Activated CD4-positive, CD25-positive, alpha-beta regulatory T cell treated with anti-CD3 and anti-CD28 coated beads, Interleukin-2, amount 50 U/mL, for 24 hours (primary cell): ENCODE measurements around the gene IRX2.

ENCODE experiments used
- ATAC-seq, 2 donors: fragments of 150-1000 bp; cut with Tn5 transposase; one replicate each; pipeline ENCODE4 v1.10.0; 2021; ENCODE audit warnings: mild to moderate bottlenecking in 1 of 2, moderate library complexity in 1 of 2

IRX2 gene

GRCh38 chr5:2711446-2712425 lies 39.7 kb downstream of the IRX2 start:
- no peak for ATAC-seq

- no peak for ATAC-seq
Measured at GRCh38 chr5:2710910-2711309, 40.6 kb downstream of the IRX2 start.

- no peak for ATAC-seq
Measured at GRCh38 chr5:2709976-2710689, 41.3 kb downstream of the IRX2 start.

- no peak for ATAC-seq
Measured at GRCh38 chr5:2708751-2709150, 42.7 kb downstream of the IRX2 start.

- no peak for ATAC-seq
Measured at GRCh38 chr5:2708132-2708531, 43.3 kb downstream of the IRX2 start.

- ATAC-seq = no peak
Measured at GRCh38 chr5:2705861-2706260, 45.6 kb downstream of the IRX2 start.

- no peak for ATAC-seq
Measured at GRCh38 chr5:2704806-2705645, 46.5 kb downstream of the IRX2 start.

GRCh38 chr5:2704111-2704510 lies 47.4 kb downstream of the IRX2 start:
- ATAC-seq = no peak

- ATAC-seq = no peak
Measured at GRCh38 chr5:2703615-2704014, 47.9 kb downstream of the IRX2 start.

GRCh38 chr5:2703041-2703440 lies 48.4 kb downstream of the IRX2 start:
- no peak for ATAC-seq

GRCh38 chr5:2702096-2702879 lies 49.2 kb downstream of the IRX2 start:
- ATAC-seq = no peak

- ATAC-seq = no peak
Measured at GRCh38 chr5:2701592-2701991, 49.9 kb downstream of the IRX2 start.

- ATAC-seq = no peak
Measured at GRCh38 chr5:2700876-2701275, 50.6 kb downstream of the IRX2 start.

GRCh38 chr5:2699686-2700085 lies 51.8 kb downstream of the IRX2 start:
- no peak for ATAC-seq

GRCh38 chr5:2699231-2699630 lies 52.2 kb downstream of the IRX2 start:
- no peak for ATAC-seq

- ATAC-seq = no peak
Measured at GRCh38 chr5:2698581-2698980, 52.9 kb downstream of the IRX2 start.

GRCh38 chr5:2697446-2698200 lies 53.9 kb downstream of the IRX2 start:
- ATAC-seq = no peak

GRCh38 chr5:2697041-2697440 lies 54.4 kb downstream of the IRX2 start:
- no peak for ATAC-seq
